NCI-H82 treated with DMSO at 0.1 percent for 48 hours (cell line): ENCODE results near the gene GNA14.
"Not testable (repeated sequence)": the region's sequence is repeated elsewhere in the genome, so short reads cannot be mapped to it uniquely, and the experiment has no call there.

Source experiments
- DNase-seq: peaks from one replicate; lab custom pipeline; 2025; ENCODE audit not compliant: unreplicated experiment; lab: John Stamatoyannopoulos, UW

The GNA14 gene

DNA sequence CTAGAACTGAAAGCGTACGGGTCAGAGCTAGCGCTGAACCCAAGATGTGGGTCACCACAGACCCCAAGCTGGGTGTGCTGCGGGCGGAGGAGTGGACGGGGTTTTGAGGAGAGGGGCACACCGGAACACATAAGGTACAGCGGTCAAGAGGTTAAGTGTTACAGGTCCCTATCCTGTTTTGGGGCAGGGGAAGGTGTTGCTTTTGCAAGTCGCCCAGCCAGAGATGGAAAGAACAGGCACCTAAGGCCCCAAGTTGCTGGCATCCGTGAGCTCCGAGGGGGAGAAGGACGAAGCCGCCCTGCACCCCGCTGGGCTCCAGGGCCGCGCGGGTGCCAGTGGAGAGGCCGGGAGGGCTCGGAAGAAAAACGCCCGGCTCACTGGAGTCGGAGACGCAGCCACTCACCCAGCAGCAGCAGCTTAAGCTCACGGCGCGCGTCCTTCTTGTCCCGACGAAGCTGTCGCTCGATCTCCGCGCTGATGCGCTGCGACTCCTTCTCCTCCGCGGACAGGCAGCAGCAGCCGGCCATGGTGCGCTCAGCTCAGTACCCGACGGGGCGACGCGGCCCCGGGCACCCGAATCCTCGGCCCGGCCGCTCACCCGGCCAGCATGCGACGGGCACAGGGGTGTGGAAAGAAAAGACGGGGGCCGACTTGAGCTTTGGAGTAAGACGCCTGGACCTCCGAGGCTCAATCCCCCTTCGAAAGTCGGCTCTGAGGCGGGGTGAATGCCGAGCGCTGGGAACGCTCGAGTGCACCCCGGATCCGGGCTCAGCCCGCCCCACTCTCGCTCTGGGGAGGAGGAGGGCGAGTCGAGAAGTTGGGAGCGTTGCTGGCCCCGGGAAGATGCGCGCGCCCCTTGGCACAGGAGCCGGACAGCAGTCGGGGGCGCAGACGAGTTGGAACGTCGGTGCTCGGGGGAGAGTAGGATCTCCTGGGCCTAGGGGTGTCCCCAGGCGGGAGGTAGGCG lies 572 bp downstream of the GNA14 start:
- DNase-seq: no peak

DNA sequence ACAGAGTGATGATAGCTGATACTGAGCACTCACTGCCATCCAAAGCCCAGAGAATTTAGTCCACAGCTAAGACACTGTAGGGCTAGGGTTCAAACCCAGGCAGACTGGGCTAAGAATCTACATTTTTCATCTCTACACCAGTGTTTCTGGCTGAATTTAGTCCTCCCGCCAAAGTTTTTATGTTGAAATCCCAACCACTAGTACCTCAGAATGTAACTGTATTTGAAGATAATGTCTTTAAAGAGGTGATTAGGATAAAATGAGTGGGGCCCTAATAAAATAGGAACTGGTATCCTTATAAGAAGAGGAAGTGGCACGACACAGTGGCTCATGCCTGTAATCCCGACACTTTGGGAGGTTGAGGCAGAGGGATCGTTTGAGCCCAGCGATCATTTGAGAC lies 4.3 kb downstream of the GNA14 start:
- DNase-seq: no peak

DNA sequence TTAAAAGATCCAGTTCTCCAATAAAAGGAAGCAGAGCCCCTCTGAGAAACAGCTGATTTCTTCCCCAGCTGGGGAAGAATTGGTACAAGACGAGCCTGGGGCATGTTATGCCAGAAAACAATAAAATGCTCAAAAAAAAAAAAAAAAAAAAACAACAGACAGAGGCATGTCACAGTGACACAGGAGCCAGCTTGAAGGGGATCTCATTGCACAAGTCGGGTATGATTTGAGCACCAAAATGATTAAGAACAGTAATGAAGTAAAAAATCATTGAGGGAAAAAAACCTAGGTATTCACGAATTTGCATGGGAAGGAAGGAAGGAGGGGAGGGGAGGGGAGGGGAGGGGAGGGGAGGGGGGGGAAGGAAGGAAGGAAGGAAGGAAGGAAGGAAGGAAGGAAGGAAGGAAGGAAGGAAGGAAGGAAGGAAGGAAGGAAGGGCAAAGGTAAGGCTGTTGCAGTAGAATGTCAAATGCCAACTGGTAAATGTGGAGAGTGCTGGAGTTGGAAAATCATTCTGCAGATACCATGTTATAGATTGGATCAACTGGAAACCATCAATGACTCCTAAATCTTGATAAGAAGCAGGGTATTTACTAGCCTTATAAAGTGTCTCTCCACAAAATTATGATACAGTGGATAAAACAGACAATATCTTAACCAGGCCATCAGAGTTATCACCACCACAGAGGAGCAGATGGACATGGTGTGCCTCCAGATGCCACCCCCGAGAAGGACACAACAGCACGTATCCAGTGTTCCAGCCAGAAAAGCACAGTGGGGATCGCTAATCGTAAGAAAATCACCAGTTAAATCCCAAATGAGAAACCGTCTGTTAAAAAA lies 7.2 kb downstream of the GNA14 start:
- DNase-seq: no peak

DNA sequence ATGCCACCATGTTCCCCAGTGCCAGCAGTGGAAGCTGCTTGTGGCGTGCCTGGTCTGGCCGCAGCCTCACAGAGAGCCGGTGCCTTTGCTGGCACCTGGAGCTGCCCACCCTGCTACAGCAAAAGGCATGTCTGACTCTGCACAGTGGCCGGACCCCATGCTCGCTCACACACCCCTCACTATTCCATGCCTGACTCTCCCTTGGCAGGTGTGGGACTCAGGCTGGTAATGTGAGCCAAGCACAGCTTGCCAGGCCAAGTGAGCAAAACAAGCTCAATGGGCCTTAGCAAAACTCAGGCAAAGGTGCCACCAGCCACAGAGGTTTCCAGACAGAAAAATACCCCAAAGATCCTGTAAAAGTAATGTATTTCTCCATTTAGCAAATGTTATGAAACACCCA lies 15.5 kb downstream of the GNA14 start:
- DNase-seq: no peak

DNA sequence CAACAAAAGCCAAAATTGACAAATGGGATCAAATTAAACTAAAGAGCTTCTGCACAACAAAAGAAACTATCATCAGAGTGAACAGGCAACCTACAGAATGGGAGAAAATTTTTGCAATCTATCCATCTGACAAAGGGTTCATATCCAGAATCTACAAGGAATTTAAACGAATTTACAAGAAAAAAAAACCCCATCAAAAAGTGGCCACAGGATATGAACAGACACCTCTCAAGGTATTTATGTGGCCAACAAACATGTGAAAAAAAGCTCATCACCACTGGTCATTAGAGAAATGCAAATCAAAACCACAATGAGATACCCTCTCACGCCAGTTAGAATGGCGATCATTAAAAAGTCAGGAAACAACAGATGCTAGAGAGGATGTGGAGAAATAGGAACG lies 19.3 kb downstream of the GNA14 start:
- not testable (repeated sequence) for DNase-seq

DNA sequence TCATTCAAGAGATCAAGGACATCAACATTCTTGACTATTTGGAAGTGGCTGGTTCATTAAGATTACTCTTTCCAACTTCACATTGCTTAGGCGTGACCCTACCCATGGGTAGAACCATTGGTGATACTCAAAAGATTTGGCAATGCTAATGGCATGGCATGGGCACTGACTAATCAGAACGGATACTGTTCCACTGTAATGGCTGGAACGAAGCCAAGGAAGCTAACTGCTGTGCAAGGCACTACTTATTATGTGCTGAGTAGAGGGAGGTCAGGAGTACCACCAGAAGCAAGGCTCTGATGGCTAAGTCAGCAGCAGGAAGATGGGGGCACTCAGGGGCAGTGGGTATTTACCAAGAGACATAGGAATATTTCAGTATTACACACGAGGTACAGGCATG lies 31.9 kb downstream of the GNA14 start:
- no peak for DNase-seq

DNA sequence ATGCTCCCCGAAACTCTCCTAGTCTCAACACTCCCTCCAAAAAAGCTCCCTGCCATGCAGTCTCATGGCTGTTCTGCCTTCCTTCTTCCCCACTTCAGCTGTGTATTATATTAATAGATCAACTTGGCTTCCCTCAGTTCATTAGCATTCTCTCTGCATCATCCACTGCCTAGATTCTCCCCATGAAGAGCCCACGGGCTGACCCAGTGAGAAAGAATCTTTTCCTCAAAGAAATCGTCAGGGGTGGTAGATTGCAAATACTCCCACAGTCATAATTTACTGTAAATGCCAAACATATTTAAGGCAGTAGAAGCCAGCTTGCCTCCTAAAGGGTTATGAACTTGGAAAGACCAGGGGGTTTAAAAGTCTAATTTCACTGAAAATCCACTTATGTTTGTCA lies 33.5 kb downstream of the GNA14 start:
- no peak for DNase-seq

DNA sequence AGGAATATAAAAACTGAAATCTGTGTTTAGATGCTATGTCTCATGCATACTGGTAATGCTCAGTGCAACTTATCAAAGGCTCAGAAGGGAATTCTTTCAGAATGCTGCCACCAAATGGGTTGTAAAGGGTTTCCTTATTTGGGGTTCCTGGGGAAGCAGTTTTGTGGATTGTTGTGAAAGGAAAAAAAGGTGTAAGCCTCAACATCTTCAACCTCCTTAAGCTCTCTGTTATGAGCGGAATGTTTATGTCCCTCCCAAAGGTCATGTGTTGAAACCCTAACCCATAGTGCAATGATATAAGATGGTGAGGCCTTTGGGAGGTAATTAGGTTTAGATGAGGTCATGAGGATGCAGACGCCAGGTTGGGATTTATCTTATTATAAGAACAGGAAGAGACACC lies 41.6 kb downstream of the GNA14 start:
- no peak for DNase-seq

DNA sequence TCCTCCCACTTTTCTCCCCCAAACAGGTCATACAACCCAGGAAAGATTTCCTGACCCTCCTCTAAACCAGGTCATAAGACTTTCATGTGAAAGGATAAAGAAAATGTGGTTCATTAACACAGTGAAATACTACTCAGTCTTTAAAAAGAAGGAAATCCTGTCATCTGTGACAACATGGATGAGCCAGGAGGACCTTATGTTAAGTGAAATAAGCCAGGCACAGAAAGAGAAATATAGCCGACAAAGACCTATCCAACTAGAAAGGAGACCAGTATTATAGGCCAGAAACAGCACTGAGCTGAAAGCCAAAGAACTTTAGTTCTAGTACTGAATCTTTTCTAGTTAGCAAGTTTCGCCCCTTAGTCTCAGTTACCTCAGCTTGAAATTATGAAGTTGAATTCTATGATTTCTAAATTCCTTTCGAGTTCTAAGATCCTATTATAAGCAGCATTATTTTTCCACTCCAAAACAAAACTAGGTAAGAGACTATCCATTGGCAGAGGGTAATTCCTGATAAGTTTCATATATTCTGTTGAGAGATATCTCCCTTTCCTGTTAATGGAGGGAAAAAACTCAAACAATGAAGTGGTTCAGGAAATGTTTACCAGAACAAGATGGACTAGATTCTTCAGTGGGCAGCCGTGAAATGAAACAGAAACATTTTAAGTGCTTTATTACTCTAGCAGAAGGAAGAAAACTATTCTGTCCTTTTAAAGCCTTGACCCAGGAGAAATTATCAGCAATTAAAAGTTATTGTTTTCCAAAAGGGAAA lies 42.5 kb downstream of the GNA14 start:
- no peak for DNase-seq

DNA sequence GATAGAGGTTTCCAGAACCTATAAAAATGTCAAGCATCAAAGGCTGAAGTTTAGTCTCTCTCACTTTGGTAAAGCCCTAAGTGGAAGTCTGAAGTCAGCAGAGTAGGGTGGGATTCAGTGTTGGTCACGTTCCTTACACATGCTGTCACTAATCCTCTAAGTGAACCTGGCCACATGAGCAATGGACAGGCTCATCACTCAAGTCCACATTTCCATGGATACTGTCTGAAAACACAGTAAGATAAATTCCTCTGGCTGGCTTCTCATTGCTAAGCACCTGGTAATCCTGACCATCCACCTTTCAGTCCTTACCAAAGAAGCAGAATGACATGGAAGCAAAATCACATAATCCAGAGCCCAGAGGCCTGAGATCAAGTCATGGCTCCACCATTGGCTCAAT lies 43.8 kb downstream of the GNA14 start:
- DNase-seq: no peak

DNA sequence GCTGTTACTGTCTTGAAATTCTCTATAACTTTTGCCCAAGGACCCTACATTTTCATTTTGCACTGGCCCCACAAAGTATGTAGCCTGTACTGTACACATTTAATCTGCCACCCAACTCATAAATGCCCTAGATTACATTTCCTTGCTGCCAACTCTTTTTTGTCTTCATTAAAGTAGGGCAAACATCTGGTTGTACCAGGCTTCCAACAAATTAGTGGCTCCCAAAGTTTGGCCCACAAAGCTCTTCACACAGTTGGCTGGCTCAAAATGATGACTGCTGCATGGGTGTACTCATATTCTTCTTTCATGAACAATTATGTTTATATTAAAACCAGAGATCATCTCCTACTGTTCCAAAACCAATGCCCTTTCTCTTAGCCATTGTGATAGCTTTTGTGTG lies 45.3 kb downstream of the GNA14 start:
- DNase-seq: no peak

DNA sequence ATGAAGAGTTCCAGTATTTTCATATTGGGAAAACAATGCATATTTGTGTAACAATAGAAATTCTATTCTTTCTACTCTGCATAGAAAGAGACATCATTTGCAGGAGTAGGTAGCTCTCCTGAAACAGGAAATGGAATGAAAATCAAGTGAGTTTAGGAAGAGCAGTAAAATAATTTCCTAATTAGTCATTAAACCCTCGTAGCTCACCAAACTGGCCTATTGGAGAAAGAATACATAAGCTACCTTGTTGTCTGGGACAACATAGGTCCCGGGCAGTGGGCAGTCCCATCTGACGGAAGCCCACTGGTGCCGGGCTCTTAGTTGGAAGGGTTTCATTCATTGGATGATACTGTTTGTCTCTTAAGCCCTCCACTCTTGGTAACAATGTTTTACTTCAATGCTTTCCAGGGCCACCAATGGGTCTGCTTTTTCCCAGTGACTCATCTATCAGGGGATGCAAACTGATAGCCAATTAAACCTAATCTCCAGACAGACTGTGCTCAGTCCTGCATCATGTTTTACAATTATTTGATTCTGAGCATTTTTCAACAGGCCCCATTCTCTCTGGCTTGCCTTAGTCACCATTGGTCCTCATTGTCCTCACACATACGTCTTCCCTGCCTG lies 46.5 kb downstream of the GNA14 start:
- DNase-seq: no peak

DNA sequence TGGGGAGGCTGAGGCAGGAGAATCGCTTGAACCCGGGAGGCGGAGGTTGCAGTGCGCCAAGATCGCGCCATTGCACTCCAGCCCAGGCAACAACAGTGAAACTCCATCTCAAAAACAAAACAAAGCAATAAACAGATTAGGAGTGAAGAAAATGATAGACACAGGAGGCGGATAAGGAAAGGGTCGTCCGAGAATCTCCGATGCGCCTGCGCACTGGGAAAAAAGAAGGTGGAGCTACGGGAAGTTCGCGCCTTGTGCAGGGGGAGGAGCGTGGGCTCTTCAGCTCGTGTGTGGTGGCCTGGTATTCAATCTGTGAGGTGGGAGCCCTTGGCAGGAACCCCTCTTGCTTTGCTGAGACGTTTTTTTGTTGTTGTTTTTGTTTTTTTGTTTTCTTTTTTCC lies 47.3 kb downstream of the GNA14 start:
- DNase-seq: no peak

DNA sequence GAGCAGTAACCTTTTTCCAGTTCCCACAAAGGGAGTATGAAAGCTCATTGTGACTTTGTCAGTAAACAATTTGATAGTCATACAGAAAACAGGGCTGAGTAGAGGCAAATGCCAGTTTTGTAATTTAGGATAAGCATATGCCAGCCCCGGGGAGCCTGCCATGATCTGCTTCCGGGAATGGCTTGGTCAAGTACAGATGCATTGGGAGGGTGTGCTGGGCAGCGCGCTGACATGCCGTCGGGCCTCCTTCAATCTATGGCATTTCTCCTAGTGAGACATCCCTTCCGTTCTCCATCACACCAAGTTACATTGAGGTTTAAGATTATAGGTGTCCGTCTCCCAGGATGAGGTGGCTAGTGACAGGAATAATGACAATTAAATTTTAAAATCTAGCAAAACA lies 48.6 kb downstream of the GNA14 start:
- no peak for DNase-seq

DNA sequence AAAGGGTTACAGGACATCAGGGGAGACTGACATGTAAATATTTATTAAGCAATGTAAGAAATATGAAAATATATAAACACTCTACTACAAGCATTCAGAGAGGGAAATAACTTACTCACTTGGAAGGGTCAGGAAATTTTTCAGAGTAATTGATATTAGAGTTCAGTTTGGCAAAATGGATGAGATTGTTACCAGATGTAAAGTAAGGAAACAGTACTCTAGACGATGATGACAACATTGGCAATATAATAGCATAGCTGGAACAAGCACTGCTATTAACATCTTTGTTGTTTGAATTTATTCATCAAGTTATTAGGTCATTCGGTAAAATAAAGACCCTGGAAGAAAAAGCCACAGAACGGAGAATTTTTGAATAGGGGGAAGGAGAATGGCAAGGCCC lies 49.1 kb downstream of the GNA14 start:
- no peak for DNase-seq

DNA sequence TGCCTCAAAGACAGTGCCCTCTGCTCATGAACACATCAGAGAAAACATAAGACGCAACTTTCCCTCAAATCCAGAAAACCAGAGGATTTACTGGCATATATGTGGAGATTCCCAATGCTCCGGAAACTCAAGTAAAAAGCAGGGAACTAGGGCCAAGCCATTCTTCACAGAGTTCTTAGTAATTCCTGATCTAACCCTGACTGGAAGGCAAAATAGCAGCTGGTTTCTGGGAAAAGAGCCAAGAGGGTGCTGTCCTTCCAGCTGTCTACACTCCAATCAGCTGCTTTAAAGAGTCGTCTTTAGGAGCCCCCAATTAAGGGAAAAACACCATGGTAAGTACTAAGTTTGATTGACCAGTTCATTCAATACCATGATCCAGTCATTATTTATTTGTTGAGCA lies 49.6 kb downstream of the GNA14 start:
- peak; percentile 21 for DNase-seq

DNA sequence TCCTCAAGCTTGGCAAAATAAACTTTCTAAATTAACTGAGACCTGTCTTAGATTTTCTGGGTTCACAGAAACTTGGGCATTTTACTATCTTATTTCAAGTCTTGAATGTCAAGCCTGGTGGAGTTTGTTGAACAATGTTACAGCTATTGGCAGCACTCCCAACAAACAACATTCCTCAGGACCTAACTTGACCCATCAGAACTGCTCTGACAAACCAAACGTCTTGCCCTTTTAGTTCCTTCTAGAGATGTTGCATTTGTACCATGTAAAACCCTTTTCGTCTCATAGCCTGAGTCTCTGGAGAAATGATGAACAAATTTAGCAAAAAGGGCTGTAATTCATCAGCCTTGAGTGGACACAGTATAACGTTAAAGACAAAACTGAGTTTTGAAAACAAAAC lies 51.1 kb downstream of the GNA14 start:
- no peak for DNase-seq

DNA sequence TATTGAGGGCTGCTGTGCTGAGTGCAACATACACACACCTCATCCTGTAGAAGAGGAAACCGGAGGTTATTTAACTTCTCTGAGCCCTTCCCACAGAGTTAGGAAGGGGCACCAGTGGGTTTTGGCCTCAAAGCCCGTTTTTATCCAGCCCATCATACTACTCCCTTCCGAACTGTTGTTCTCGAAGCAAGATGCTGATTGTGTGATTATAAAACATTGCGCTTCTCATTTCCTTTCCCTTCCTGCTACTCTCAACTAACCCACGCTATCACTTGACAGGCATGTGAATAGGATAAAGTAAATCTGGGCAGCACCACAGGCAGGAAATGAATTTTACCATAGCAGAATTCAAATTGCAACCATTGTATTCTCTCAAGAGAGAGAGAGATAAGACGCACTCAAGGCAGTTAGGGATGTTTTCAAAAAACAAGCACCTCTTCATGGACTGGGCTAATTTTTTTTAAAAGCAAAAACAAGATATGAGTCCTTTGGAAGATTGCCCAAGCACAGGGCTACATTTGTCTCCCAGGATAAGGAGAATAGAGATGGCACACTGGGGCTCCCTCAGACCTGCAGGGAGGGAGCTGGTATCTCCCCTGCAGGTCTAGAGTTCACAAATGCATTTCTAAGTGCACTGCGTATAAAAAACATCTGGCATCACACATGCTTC lies 52.6 kb downstream of the GNA14 start:
- DNase-seq: no peak

DNA sequence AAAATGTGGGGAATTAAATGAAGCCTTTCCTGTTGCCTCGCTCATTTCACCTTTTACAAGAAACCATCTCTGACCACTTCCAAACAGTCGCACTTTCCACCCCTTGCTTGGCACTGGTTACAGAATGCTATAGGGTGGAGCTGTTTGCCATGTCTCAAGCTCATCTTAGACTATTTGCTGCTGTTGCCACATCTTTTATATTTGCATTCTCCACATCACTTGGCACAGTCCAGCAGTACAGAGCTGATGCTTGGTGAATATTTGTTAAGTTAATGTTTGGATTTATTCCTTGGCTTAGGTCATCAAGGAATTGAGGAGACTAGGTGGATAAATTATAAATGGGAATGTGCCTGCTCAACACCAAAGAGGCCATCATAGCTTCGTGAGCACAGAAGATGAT lies 53.2 kb downstream of the GNA14 start:
- no peak for DNase-seq

DNA sequence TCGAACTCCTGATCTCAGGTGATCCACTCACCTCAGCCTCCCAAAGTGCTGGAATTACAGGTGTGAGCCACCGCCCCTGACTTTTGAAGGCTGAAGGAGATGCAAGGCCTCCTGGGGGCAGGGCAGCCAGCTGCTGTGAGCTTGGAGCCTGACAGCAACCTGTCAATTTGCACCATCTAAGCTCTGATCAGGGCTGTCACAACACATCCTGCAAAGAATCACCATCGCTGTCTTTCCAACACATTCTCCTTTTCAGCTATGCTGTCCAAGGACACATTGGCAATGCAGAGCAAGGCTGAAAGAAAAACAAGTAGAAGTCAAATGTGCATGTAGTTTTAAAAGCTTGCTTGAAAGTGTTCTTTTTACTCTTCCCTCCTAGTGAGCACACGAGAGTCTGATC lies 54.6 kb downstream of the GNA14 start:
- DNase-seq: no peak
